ENCODE measurements around the gene ZFP3. TPM values are rescaled to one million over a fixed set of nuclear protein-coding genes. Genes with fewer than 3 reads are reported as not detected.
A peak's percentile ranks its signal among the peaks of the same experiment; 100 is the strongest.

ZFP3 gene
- total and polyA plus RNA-seq, 2 donors (not counting 3 experiments of a cell fraction or from before 2014, with no cell fraction given) = 1.7 TPM

GRCh38 chr17:5045496-5045895 lies 32.8 kb upstream of the ZFP3 start:
- no peak for DNase-seq (ENCODE audit: low read depth, low spot score)
- intact Hi-C loops (cut with micrococcal nuclease) (no loop called here), dilution Hi-C loops (cut with MboI; ENCODE audit: extremely low pct_ligation_motif_present, low sequenced_read_pairs) (no loop called here)
- TF ChIP-seq, protein P1, sequence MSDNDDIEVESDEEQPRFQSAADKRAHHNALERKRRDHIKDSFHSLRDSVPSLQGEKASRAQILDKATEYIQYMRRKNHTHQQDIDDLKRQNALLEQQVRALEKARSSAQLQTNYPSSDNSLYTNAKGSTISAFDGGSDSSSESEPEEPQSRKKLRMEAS (IDR thresholded peaks at IDR 0.05; ENCODE audit: insufficient read depth, insufficient read length) = no peak
- TF ChIP-seq FOS (IDR thresholded peaks at IDR 0.05; ENCODE audit: borderline replicate concordance, insufficient read depth, low read length) = no peak
- TF ChIP-seq GATA2 (IDR thresholded peaks at IDR 0.05; ENCODE audit: insufficient read depth, insufficient read length, low read depth, low read length) = no peak
- TF ChIP-seq POLR2A (IDR thresholded peaks at IDR 0.05; ENCODE audit: low read depth, low read length) = no peak
- no peak for TF ChIP-seq POLR2AphosphoS5 (IDR thresholded peaks at IDR 0.05; ENCODE audit: insufficient read depth, low read depth, low read length)
- no peaks in the 10 kb centered on the region for H3K36me3 ChIP-seq (ENCODE audit: control insufficient read depth in 2 of 2, extremely low read depth in 1 of 2, insufficient read depth in 2 of 2, low read length in 2 of 2)
- H2AFZ ChIP-seq (ENCODE audit: low read depth, low read length) = no peak overlapping the region
- no peak overlapping the region for H3K4me2 ChIP-seq (ENCODE audit: insufficient read depth, low read length)
- POLR2A ChIA-PET = no interaction called here
- H3K9ac ChIP-seq (replicated peaks; ENCODE audit: extremely low read depth, insufficient read depth, low read length) = no peak overlapping the region
- no peak for FAIRE-seq
- H3K9me1 ChIP-seq (replicated peaks; ENCODE audit: control insufficient read depth, extremely low read depth, insufficient read depth, low read length) = no peaks in the 10 kb centered on the region
- CTCF ChIA-PET = interaction anchor here (0.7 to 2.7 kb wide), 5 partner anchors 10 to 126 kb away, joined by 3 to 11 read pairs (median 4); no protein-coding TSS in a partner anchor
- H4K20me1 ChIP-seq (replicated peaks; ENCODE audit: control insufficient read depth, extremely low read depth, insufficient read depth, low read length) = no peaks in the 10 kb centered on the region
- no TSS peak for BruUV-seq (replicated peaks)
- peaks cover 6% of the 10 kb centered on the region for H3K4me1 ChIP-seq (ENCODE audit: control insufficient read depth, extremely low read depth, insufficient read depth, low read length)
- no peak overlapping the region for H3K27ac ChIP-seq (ENCODE audit: insufficient read depth, low read depth, low read length)
- no peaks in the 10 kb centered on the region for H3K79me2 ChIP-seq (ENCODE audit: control insufficient read depth, insufficient read depth, low read length)
- no peak overlapping the region for H3K4me3 ChIP-seq (replicated peaks in 1 of 3; ENCODE audit: insufficient read depth in 1 of 3, low read depth in 1 of 3, low read length in 3 of 3)
- no peaks in the 10 kb centered on the region for H3K27me3 ChIP-seq (ENCODE audit: control insufficient read depth in 2 of 2, insufficient read depth in 2 of 2, low read length in 2 of 2)
- no peaks in the 10 kb centered on the region for H3K9me3 ChIP-seq (replicated peaks; ENCODE audit: control insufficient read depth, insufficient read depth, low read length)

- Histone ChIP-seq H3K27me3 (ENCODE audit: control insufficient read depth in 2 of 2, insufficient read depth in 2 of 2, low read length in 2 of 2) (no peaks in the 10 kb centered on the region), H4K20me1 (replicated peaks; ENCODE audit: control insufficient read depth, extremely low read depth, insufficient read depth, low read length) (no peaks in the 10 kb centered on the region), H3K4me1 (ENCODE audit: control insufficient read depth, extremely low read depth, insufficient read depth, low read length) (peaks cover 6% of the 10 kb centered on the region), H3K4me2 (ENCODE audit: insufficient read depth, low read length) (no peak overlapping the region), H2AFZ (ENCODE audit: low read depth, low read length) (no peak overlapping the region), H3K79me2 (ENCODE audit: control insufficient read depth, insufficient read depth, low read length) (no peaks in the 10 kb centered on the region), H3K4me3 (replicated peaks in 1 of 3; ENCODE audit: insufficient read depth in 1 of 3, low read depth in 1 of 3, low read length in 3 of 3) (no peak overlapping the region), H3K9me3 (replicated peaks; ENCODE audit: control insufficient read depth, insufficient read depth, low read length) (no peaks in the 10 kb centered on the region), H3K9me1 (replicated peaks; ENCODE audit: control insufficient read depth, extremely low read depth, insufficient read depth, low read length) (no peaks in the 10 kb centered on the region), H3K9ac (replicated peaks; ENCODE audit: extremely low read depth, insufficient read depth, low read length) (no peak overlapping the region), H3K36me3 (ENCODE audit: control insufficient read depth in 2 of 2, extremely low read depth in 1 of 2, insufficient read depth in 2 of 2, low read length in 2 of 2) (no peaks in the 10 kb centered on the region), H3K27ac (ENCODE audit: insufficient read depth, low read depth, low read length) (no peak overlapping the region)
- no TSS peak for BruUV-seq (replicated peaks)
- ChIA-PET POLR2A (no interaction called here), CTCF (interaction anchor here (1.3 to 2.7 kb wide), 2 partner anchors 16 kb away, joined by 4 to 11 read pairs; no protein-coding TSS in a partner anchor)
- dilution Hi-C loops (cut with MboI; ENCODE audit: extremely low pct_ligation_motif_present, low sequenced_read_pairs) (no loop called here), intact Hi-C loops (cut with micrococcal nuclease) (no loop called here)
- TF ChIP-seq, protein P2, sequence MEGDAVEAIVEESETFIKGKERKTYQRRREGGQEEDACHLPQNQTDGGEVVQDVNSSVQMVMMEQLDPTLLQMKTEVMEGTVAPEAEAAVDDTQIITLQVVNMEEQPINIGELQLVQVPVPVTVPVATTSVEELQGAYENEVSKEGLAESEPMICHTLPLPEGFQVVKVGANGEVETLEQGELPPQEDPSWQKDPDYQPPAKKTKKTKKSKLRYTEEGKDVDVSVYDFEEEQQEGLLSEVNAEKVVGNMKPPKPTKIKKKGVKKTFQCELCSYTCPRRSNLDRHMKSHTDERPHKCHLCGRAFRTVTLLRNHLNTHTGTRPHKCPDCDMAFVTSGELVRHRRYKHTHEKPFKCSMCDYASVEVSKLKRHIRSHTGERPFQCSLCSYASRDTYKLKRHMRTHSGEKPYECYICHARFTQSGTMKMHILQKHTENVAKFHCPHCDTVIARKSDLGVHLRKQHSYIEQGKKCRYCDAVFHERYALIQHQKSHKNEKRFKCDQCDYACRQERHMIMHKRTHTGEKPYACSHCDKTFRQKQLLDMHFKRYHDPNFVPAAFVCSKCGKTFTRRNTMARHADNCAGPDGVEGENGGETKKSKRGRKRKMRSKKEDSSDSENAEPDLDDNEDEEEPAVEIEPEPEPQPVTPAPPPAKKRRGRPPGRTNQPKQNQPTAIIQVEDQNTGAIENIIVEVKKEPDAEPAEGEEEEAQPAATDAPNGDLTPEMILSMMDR (IDR thresholded peaks at IDR 0.05; ENCODE audit: extremely low read depth in 1 of 2, insufficient read depth in 1 of 2, low read depth in 1 of 2, low read length in 2 of 2) = no peak
- TF ChIP-seq POLR2AphosphoS5 (IDR thresholded peaks at IDR 0.05; ENCODE audit: insufficient read depth, low read depth, low read length) (no peak), GATA2 (IDR thresholded peaks at IDR 0.05; ENCODE audit: insufficient read depth, insufficient read length, low read depth, low read length) (no peak), FOS (IDR thresholded peaks at IDR 0.05; ENCODE audit: borderline replicate concordance, insufficient read depth, low read length) (no peak), JUN (IDR thresholded peaks at IDR 0.05; ENCODE audit: borderline replicate concordance, insufficient read depth, insufficient read length, low read depth) (no peak), MYC (IDR thresholded peaks at IDR 0.05; ENCODE audit: low read depth, low read length) (no peak), EZH2 (IDR thresholded peaks at IDR 0.05; ENCODE audit: borderline replicate concordance, low read depth, low read length, severe bottlenecking) (no peak), POLR2A (IDR thresholded peaks at IDR 0.05; ENCODE audit: low read depth, low read length) (no peak)
- TF ChIP-seq, protein P1 (IDR thresholded peaks at IDR 0.05; ENCODE audit: insufficient read depth, insufficient read length) = no peak
- peak; percentile 15 for DNase-seq (ENCODE audit: low read depth, low spot score)
- FAIRE-seq = no peak
These were observed 30.8 kb upstream of the ZFP3 start for GRCh38 chr17:5047446-5047845.
